ENCODE measurements around the gene MOCOS. TPM values are rescaled to one million over a fixed set of nuclear protein-coding genes. Genes with fewer than 3 reads are reported as not detected.
A peak's percentile ranks its signal among the peaks of the same experiment; 100 is the strongest.
"Not testable (repeated sequence)": the region's sequence is repeated elsewhere in the genome, so short reads cannot be mapped to it uniquely, and the experiment has no call there.

Gene MOCOS
- total RNA-seq, 4 donors from 2014 or later = 0.46 to 2.8 (median 0.73) TPM

DNA sequence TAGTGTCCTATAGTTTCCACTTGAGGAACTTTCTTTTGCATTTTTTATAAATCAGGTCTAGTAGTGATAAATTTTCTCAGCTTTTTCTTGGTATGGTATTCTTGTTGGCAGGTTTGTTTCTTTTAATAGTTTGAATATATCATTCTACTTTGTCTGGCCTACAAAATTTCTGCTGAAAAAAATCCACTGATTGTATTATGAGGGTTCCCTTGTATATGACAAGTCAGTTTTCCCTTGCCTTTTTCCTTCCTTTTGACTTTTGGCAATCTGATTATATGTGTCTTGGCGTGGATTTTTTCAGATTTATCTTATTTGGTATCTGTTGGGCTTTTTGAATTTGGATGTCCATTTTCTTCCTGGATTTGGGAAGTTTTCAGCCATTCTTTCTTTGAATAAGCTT is 41.9 kb downstream of the MOCOS start:
- no peak for TF ChIP-seq POLR2A (IDR thresholded peaks at IDR 0.05)
- no peak for TF ChIP-seq CTCF (IDR thresholded peaks at IDR 0.05 in 4 of 5, conservative IDR thresholded peaks at IDR 0.05 in 1 of 5)

GRCh38 chr18:36240510-36240909 is 53.2 kb downstream of the MOCOS start:
- H3K36me3 ChIP-seq; intact Hi-C loops (cut with DNase I; ENCODE audit: low total_unique reads); in situ Hi-C loops (cut with MboI; ENCODE audit: low sequenced_read_pairs in 4 of 4); H3K27ac ChIP-seq; ATAC-seq; H3K9me3 ChIP-seq; H3K27me3 ChIP-seq; H3K4me3 ChIP-seq; DNase-seq; H3K4me1 ChIP-seq: not testable (repeated sequence)

More for the DNA sequence above, 41.9 kb downstream of the MOCOS start:
- ATAC-seq (no peak), DNase-seq (no peak)
- Histone ChIP-seq H3K27ac (no peak overlapping the region), H3K4me3 (peak overlapping the region in 1 of 4 donors; percentile 32), H3K27me3 (no peaks in the 10 kb centered on the region), H3K36me3 (no peaks in the 10 kb centered on the region), H3K9me3 (peaks cover 0 to 12% (median 0%) of the 10 kb centered on the region in 3 donors), H3K4me1 (no peaks in the 10 kb centered on the region)
- in situ Hi-C loops (cut with MboI; ENCODE audit: low sequenced_read_pairs in 4 of 4) = no loop called here
- intact Hi-C loops (cut with DNase I; ENCODE audit: low total_unique reads) = no loop called here

GRCh38 chr18:36241831-36242230 is 54.5 kb downstream of the MOCOS start:
- no peak overlapping the region for H3K27ac ChIP-seq
- H3K36me3 ChIP-seq = no peaks in the 10 kb centered on the region
- H3K4me1 ChIP-seq = no peaks in the 10 kb centered on the region
- no peaks in the 10 kb centered on the region for H3K27me3 ChIP-seq
- TF ChIP-seq CTCF (IDR thresholded peaks at IDR 0.05 in 4 of 5, conservative IDR thresholded peaks at IDR 0.05 in 1 of 5) (no peak), POLR2A (IDR thresholded peaks at IDR 0.05) (no peak)
- no peaks in the 10 kb centered on the region for H3K9me3 ChIP-seq
- no peak overlapping the region for H3K4me3 ChIP-seq
- in situ Hi-C loops (cut with MboI; ENCODE audit: low sequenced_read_pairs in 4 of 4) = no loop called here
- ATAC-seq (no peak), DNase-seq (no peak)
- intact Hi-C loops (cut with DNase I; ENCODE audit: low total_unique reads) = no loop called here

- in situ Hi-C loops (cut with MboI; ENCODE audit: low sequenced_read_pairs in 4 of 4) = no loop called here
- Histone ChIP-seq H3K27me3 (no peaks in the 10 kb centered on the region), H3K27ac (no peak overlapping the region), H3K4me1 (no peaks in the 10 kb centered on the region), H3K4me3 (no peak overlapping the region), H3K9me3 (peaks cover 0 to 7% (median 0%) of the 10 kb centered on the region in 3 donors), H3K36me3 (no peaks in the 10 kb centered on the region)
- intact Hi-C loops (cut with DNase I; ENCODE audit: low total_unique reads) = no loop called here
- TF ChIP-seq CTCF (IDR thresholded peaks at IDR 0.05 in 4 of 5, conservative IDR thresholded peaks at IDR 0.05 in 1 of 5) (no peak), POLR2A (IDR thresholded peaks at IDR 0.05) (no peak)
- no peak for ATAC-seq
- DNase-seq = no peak
Observed at GRCh38 chr18:36247036-36247435, 59.7 kb downstream of the MOCOS start.

DNA sequence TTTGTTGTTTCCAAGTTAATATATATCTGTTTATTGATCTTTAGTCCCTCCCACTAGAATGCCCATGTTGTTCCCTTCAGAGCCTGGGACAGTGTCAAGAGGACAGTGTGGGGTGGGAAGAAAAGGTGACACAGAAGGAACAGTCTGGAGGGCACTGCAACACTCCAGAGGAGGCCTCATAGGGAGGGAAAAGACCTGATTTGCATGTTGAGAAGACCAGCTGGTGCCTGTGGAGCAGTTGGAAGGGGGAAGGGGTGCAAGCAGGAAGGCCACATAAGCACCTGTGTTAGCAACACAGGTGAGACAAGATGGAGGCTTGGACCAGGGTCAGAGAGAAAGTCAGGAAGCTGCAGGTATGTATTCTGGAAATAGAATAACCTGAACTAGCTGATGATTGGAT is 62.1 kb downstream of the MOCOS start:
- ATAC-seq (no peak), DNase-seq (no peak)
- Histone ChIP-seq H3K36me3 (no peaks in the 10 kb centered on the region), H3K27me3 (no peaks in the 10 kb centered on the region), H3K4me3 (no peak overlapping the region), H3K9me3 (peaks cover 0 to 7% (median 0%) of the 10 kb centered on the region in 3 donors), H3K4me1 (no peaks in the 10 kb centered on the region), H3K27ac (no peak overlapping the region)
- in situ Hi-C loops (cut with MboI; ENCODE audit: low sequenced_read_pairs in 4 of 4) (no loop called here), intact Hi-C loops (cut with DNase I; ENCODE audit: low total_unique reads) (no loop called here)
- TF ChIP-seq POLR2A (IDR thresholded peaks at IDR 0.05) (no peak), CTCF (IDR thresholded peaks at IDR 0.05 in 4 of 5, conservative IDR thresholded peaks at IDR 0.05 in 1 of 5) (no peak)
